Loucy (cell line): Measurements from ENCODE around the gene PAEP.

ENCODE experiments used
- H2AFZ ChIP-seq: fragments of 200-600 bp; sonication (generic); 2 replicates; pipeline ENCODE4 v1.6.0; 2016; ENCODE audit warnings: antibody characterized with exemption, mild to moderate bottlenecking, low read length, moderate library complexity
- H3F3A ChIP-seq: fragments of 200-600 bp; 2 replicates; pipeline ENCODE4 v1.6.0; 2016; ENCODE audit warnings: antibody characterized with exemption, low read depth, mild to moderate bottlenecking
- H3K27me3 ChIP-seq: fragments of 200-600 bp; sonication (generic); 2 replicates; pipeline ENCODE4 v1.6.1; 2014; ENCODE audit warnings: low read length, mild to moderate bottlenecking; ENCODE audit not compliant: insufficient read depth, poor library complexity, severe bottlenecking
- H3K36me3 ChIP-seq: fragments of 200-600 bp; sonication (generic); 2 replicates; pipeline ENCODE4 v1.6.1; 2016; ENCODE audit warnings: low read length; ENCODE audit not compliant: insufficient read depth
- H3K4me1 ChIP-seq: fragments of 200-600 bp; sonication (generic); 2 replicates; pipeline ENCODE4 v1.5.1; 2014; ENCODE audit warnings: low read length, mild to moderate bottlenecking; ENCODE audit not compliant: insufficient read depth, poor library complexity, severe bottlenecking
- H3K4me2 ChIP-seq: fragments of 200-600 bp; sonication (generic); 2 replicates; pipeline ENCODE4 v1.6.0; 2014; ENCODE audit warnings: antibody characterized with exemption, low read length, low read depth, mild to moderate bottlenecking; ENCODE audit not compliant: poor library complexity, severe bottlenecking
- H3K4me3 ChIP-seq: fragments of 200-600 bp; sonication (generic); 2 replicates; pipeline ENCODE4 v1.5.1; 2014; ENCODE audit warnings: low read length, mild to moderate bottlenecking, mixed read lengths; ENCODE audit not compliant: poor library complexity, severe bottlenecking
- H3K79me2 ChIP-seq: fragments of 200-600 bp; sonication (generic); 2 replicates; pipeline ENCODE4 v1.6.1; 2014; ENCODE audit warnings: low read length; ENCODE audit not compliant: insufficient read depth
- H3K9ac ChIP-seq: fragments of 200-600 bp; sonication (generic); 2 replicates; pipeline ENCODE4 v1.6.0; 2014; ENCODE audit warnings: mild to moderate bottlenecking, low read depth, low read length, moderate library complexity; ENCODE audit not compliant: poor library complexity, severe bottlenecking
- H3K9me2 ChIP-seq: fragments of 200-600 bp; sonication (generic); replicated peaks from 2 replicates; pipeline ENCODE4 v1.6.1; 2016; ENCODE audit warnings: low read depth, low read length, mixed read lengths
- H3K9me3 ChIP-seq: fragments of 200-600 bp; sonication (generic); 2 replicates; pipeline ENCODE4 v1.6.1; 2014; ENCODE audit warnings: mild to moderate bottlenecking, antibody characterized with exemption, low read length, low read depth; ENCODE audit not compliant: insufficient read depth
- H4K20me1 ChIP-seq: fragments of 200-600 bp; sonication (generic); 2 replicates; pipeline ENCODE4 v1.6.0; 2014; ENCODE audit warnings: antibody characterized with exemption, low read length, mild to moderate bottlenecking; ENCODE audit not compliant: insufficient read depth, poor library complexity, severe bottlenecking
- CTCF ChIP-seq: fragments of 200-600 bp; sonication (generic); conservative IDR thresholded peaks from 2 replicates; pipeline ENCODE4 v1.5.1; 2014; ENCODE audit warnings: mild to moderate bottlenecking, antibody characterized with exemption, low read length
- EZH2phosphoT487 ChIP-seq: fragments of 200-600 bp; IDR thresholded peaks from 2 replicates; pipeline ENCODE4 v1.6.1; 2018; ENCODE audit warnings: antibody characterized with exemption, mild to moderate bottlenecking, moderate library complexity, borderline replicate concordance

PAEP gene

DNA sequence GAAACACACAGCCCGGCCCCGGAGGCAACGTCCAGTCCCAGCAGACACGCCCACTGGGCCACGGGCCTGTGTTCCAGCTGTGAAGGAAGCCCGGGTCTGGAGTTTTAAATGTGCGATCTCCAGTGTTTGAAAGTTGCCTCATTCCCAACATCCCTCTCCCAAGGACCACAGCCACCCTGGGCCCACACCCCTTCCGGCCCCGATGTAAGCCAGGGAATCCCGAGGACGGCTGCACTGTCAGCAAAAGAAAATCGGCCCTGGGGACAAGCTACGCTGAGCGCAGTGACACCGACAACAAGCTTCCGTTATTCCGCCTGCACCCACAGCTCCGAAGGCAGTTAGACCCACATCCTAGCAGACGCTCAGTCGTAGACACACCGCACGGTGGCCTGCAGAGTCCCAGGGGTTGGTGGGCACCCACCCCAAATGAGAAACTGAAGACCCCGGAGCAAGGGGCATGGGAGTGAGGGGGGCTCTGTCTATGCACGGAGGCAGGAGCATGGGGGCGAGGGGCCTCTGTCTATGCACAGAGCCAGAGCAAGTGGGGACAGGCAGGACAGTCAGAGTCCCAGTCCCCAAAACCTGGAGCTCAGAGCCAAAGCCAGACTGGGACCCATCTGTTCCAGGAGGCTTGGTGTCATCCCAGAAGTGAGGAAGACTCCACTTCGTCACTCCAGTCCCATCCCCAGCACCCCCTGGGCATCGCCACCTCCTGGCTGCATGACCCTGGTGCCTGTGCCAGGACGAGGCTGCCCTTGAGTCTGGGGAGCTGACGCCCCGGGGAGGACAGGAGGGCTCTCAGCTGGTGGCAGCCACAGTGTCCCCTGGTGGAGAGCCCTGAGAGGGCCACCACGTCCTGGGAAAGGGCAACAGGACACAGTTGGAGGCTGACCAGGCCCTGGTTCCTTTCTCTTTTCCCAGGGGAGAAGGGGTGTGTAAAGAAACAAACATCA, 54.4 kb downstream of the PAEP start:
- Histone ChIP-seq H3K4me3 (no peak overlapping the region), H3K36me3 (no peaks in the 10 kb centered on the region), H3K9me3 (peaks cover 2% of the 10 kb centered on the region; the same call in 1 of the 2 replicates), H3K4me2 (no peak overlapping the region), H3K27me3 (no peaks in the 10 kb centered on the region), H3K4me1 (no peaks in the 10 kb centered on the region), H4K20me1 (no peaks in the 10 kb centered on the region), H3K9ac (no peak overlapping the region), H2AFZ (no peak overlapping the region), H3K9me2 (no peaks in the 10 kb centered on the region), H3F3A (no peaks in the 10 kb centered on the region), H3K79me2 (no peaks in the 10 kb centered on the region)
- TF ChIP-seq CTCF, result no peak
- no peak for TF ChIP-seq EZH2phosphoT487
